K562 treated with DMSO at 1 percent for 48 hours (cell line): ENCODE data around the gene SPART. TPM values are rescaled to one million over a fixed set of nuclear protein-coding genes. Genes with fewer than 3 reads are reported as not detected.

ENCODE experiments used
- total RNA-seq: library from RNA; unstranded; fragments of 300-600 nt; gene quantifications from 2 replicates; pipeline ENCODE4 v1.2.3, GENCODE V29; 2022; ENCODE audit warnings: low replicate concordance; ENCODE audit errors: extremely low read depth

Gene SPART
- not detected in 2 replicates for total RNA-seq

GRCh38 chr13:36346222-36347083 is at the start of gene SPART:
Gene SPART, minus strand, starts transcription at chr13:36346394. Its CDS starts 10,564 bp downstream, at chr13:36335830.

GRCh38 chr13:36297366-36298338 is 48.5 kb downstream of the SPART start, which contains the start of gene CCDC169:
Gene CCDC169, minus strand, starts transcription at chr13:36297814. Its CDS starts 95 bp downstream, at chr13:36297719.

Other genes starting within 250 kb of the SPART start
- gene DCLK1, start 215.0 kb downstream of the SPART start, total RNA-seq, result not detected in 2 replicates
- gene SOHLH2, start 131.8 kb downstream of the SPART start, total RNA-seq, result not detected in 2 replicates
- not detected in 2 replicates for gene CCDC169, start 48.6 kb downstream of the SPART start, total RNA-seq
- gene CCNA1, start 86.1 kb upstream of the SPART start, total RNA-seq, result not detected in 2 replicates